Thyroid gland (tissue), 4 donors: Measurements from ENCODE around the gene MAP4. TPM values are rescaled to one million over a fixed set of nuclear protein-coding genes. Genes with fewer than 3 reads are reported as not detected.

Experiments
- DNase-seq, 2 donors: peaks; one replicate each; pipeline ENCODE4 v3.0.0-alpha.2; 2019
- H3K27ac ChIP-seq, 3 donors: fragments of 200-600 bp; sonication (generic); 1 replicate in 2 of 3; 2 replicates in 1 of 3; pipeline ENCODE4 v1.5.1; 2016 to 2019; ENCODE audit warnings: mild to moderate bottlenecking in 1 of 3, moderate library complexity in 1 of 3
- H3K27me3 ChIP-seq: fragments of 200-600 bp; sonication (generic); one replicate; pipeline ENCODE4 v1.5.1; 2019
- H3K36me3 ChIP-seq, 2 donors: fragments of 200-600 bp; sonication (generic); one replicate each; pipeline ENCODE4 v1.5.1; 2016 to 2019
- H3K4me1 ChIP-seq, 2 donors: fragments of 200-600 bp; sonication (generic); one replicate each; pipeline ENCODE4 v1.5.1; 2017 to 2019
- H3K4me3 ChIP-seq, 3 donors: fragments of 200-600 bp; sonication (generic); replicated peaks in 1 of 3; 1 replicate in 2 of 3; 2 replicates in 1 of 3; pipeline ENCODE4 v1.5.1; 2016; ENCODE audit warnings: mild to moderate bottlenecking in 1 of 3
- H3K9me3 ChIP-seq: fragments of 200-600 bp; sonication (generic); one replicate; pipeline ENCODE4 v1.5.1; 2017
- CTCF ChIP-seq, 6 experiments: fragments of 200-600 bp in 3 of 6; fragments of 450-650 bp in 3 of 6; sonication (generic) in 3 of 6; IDR thresholded peaks; one replicate each; pipeline ENCODE4 v1.5.1; 2016 to 2019; ENCODE audit warnings: antibody characterized with exemption in 6 of 6, mild to moderate bottlenecking in 2 of 6, inconsistent platforms in 1 of 6, moderate library complexity in 1 of 6
- POLR2A ChIP-seq, 2 donors: fragments of 450-650 bp; IDR thresholded peaks; one replicate each; pipeline ENCODE4 v1.6.1; 2017; ENCODE audit warnings: antibody characterized with exemption in 2 of 2, mild to moderate bottlenecking in 2 of 2, moderate library complexity in 1 of 2
- WGBS, 2 donors: methylation state at CpG; one replicate each; pipeline ENCODE4 v1.1.5; 2017; 5-methylcytosine and 5-hydroxymethylcytosine counted together
- intact Hi-C: fragments of 100-400 bp; cut with DNase I; formaldehyde crosslinking; loops from one replicate; pipeline ENCODE4 v1.15.1; 2023
- total RNA-seq, 4 donors: library from RNA; depleted of rRNA; stranded (reverse); fragments of >200 nt; gene quantifications; one replicate each; pipeline ENCODE4 v1.2.3, GENCODE V29; 2016

MAP4 gene
- total RNA-seq, 4 donors from 2014 or later = 75.5 to 103 (median 88.0) TPM

GRCh38 chr3:47930979-47931378 lies 85.2 kb downstream of the MAP4 start:
- Histone ChIP-seq H3K4me1 (peaks cover 4 to 7% of the 10 kb centered on the region in 2 donors), H3K9me3 (no peaks in the 10 kb centered on the region), H3K36me3 (peaks cover 5 to 15% of the 10 kb centered on the region in 2 donors), H3K27ac (no peak overlapping the region), H3K4me3 (no peak overlapping the region), H3K27me3 (no peaks in the 10 kb centered on the region)
- intact Hi-C loops = no loop called here
- no peak for TF ChIP-seq CTCF (IDR thresholded peaks at IDR 0.05)
- no peak for TF ChIP-seq POLR2A (IDR thresholded peaks at IDR 0.05)
- WGBS, 2 donors = 91 to 92% methylated on average over 4 of the region's 4 CpGs
- no peak for DNase-seq

GRCh38 chr3:47916696-47917095 lies 99.5 kb downstream of the MAP4 start:
- TF ChIP-seq CTCF (IDR thresholded peaks at IDR 0.05) (no peak), POLR2A (IDR thresholded peaks at IDR 0.05) (no peak)
- Histone ChIP-seq H3K9me3 (no peaks in the 10 kb centered on the region), H3K27ac (no peak overlapping the region), H3K4me3 (no peak overlapping the region), H3K27me3 (no peaks in the 10 kb centered on the region), H3K36me3 (peaks cover 22 to 23% of the 10 kb centered on the region in 2 donors), H3K4me1 (no peaks in the 10 kb centered on the region)
- intact Hi-C loops = no loop called here
- WGBS, 2 donors = 94 to 100% methylated on average over 2 of the region's 2 CpGs
- DNase-seq = no peak

GRCh38 chr3:47916201-47916600 lies 100.0 kb downstream of the MAP4 start:
- Histone ChIP-seq H3K4me3 (no peak overlapping the region), H3K36me3 (peaks cover 23 to 27% of the 10 kb centered on the region in 2 donors), H3K4me1 (no peaks in the 10 kb centered on the region), H3K27me3 (no peaks in the 10 kb centered on the region), H3K9me3 (no peaks in the 10 kb centered on the region), H3K27ac (no peak overlapping the region)
- no peak for DNase-seq
- TF ChIP-seq POLR2A (IDR thresholded peaks at IDR 0.05) (no peak), CTCF (IDR thresholded peaks at IDR 0.05) (no peak)
- 93 to 95% methylated on average over 5 of the region's 5 CpGs for WGBS, 2 donors
- intact Hi-C loops = no loop called here

GRCh38 chr3:47912006-47912504 lies 104.2 kb downstream of the MAP4 start:
- H3K27me3 ChIP-seq = no peaks in the 10 kb centered on the region
- DNase-seq = no peak
- intact Hi-C loops = no loop called here
- 97 to 98% methylated on average over 6 of the region's 6 CpGs for WGBS, 2 donors
- H3K27ac ChIP-seq = no peak overlapping the region
- H3K9me3 ChIP-seq = no peaks in the 10 kb centered on the region
- no peaks in the 10 kb centered on the region for H3K4me1 ChIP-seq
- peaks cover 17 to 30% of the 10 kb centered on the region in 2 donors for H3K36me3 ChIP-seq
- no peak overlapping the region for H3K4me3 ChIP-seq
- no peak for TF ChIP-seq POLR2A (IDR thresholded peaks at IDR 0.05)
- TF ChIP-seq CTCF (IDR thresholded peaks at IDR 0.05) = no peak

GRCh38 chr3:47910777-47911440 lies 105.3 kb downstream of the MAP4 start:
- H3K4me3 ChIP-seq = no peak overlapping the region
- DNase-seq = no peak
- H3K27me3 ChIP-seq = no peaks in the 10 kb centered on the region
- 92% methylated on average over 4 of the region's 4 CpGs for WGBS, 2 donors
- intact Hi-C loops = no loop called here
- no peaks in the 10 kb centered on the region for H3K4me1 ChIP-seq
- no peaks in the 10 kb centered on the region for H3K9me3 ChIP-seq
- H3K27ac ChIP-seq = no peak overlapping the region
- TF ChIP-seq POLR2A (IDR thresholded peaks at IDR 0.05) (no peak), CTCF (IDR thresholded peaks at IDR 0.05) (no peak)
- H3K36me3 ChIP-seq = peaks cover 11 to 25% of the 10 kb centered on the region in 2 donors
